Smooth muscle cell (in vitro differentiated cells): Measurements from ENCODE around the gene MTERF1. TPM values are rescaled to one million over a fixed set of nuclear protein-coding genes. Genes with fewer than 3 reads are reported as not detected.

Experiments used
- DNase-seq: peaks from one replicate; lab custom pipeline; 2025; ENCODE audit not compliant: unreplicated experiment; lab: John Stamatoyannopoulos, UW
- H2AFZ ChIP-seq: fragments of 200-600 bp; sonication (generic); 2 replicates; pipeline ENCODE4 v1.6.0; 2016; ENCODE audit warnings: antibody characterized with exemption, low read depth, mild to moderate bottlenecking
- H3F3A ChIP-seq: fragments of 200-600 bp; sonication (generic); 2 replicates; pipeline ENCODE4 v1.6.0; 2017; ENCODE audit warnings: antibody characterized with exemption, low read depth
- H3K27ac ChIP-seq: fragments of 200-600 bp; sonication (generic); 2 replicates; pipeline ENCODE4 v1.5.1; 2016; ENCODE audit warnings: low read depth, mild to moderate bottlenecking
- H3K27me3 ChIP-seq: fragments of 200-600 bp; sonication (generic); 2 replicates; pipeline ENCODE4 v1.6.1; 2016; ENCODE audit warnings: low read depth, mild to moderate bottlenecking
- H3K36me3 ChIP-seq: fragments of 200-600 bp; sonication (generic); 2 replicates; pipeline ENCODE4 v1.5.1; 2016; ENCODE audit warnings: low read depth
- H3K4me1 ChIP-seq: fragments of 200-600 bp; sonication (generic); 2 replicates; pipeline ENCODE4 v1.5.1; 2016; ENCODE audit warnings: low read depth
- H3K4me2 ChIP-seq: fragments of 200-600 bp; sonication (generic); 2 replicates; pipeline ENCODE4 v1.6.0; 2016; ENCODE audit warnings: mild to moderate bottlenecking
- H3K4me3 ChIP-seq: fragments of 200-600 bp; sonication (generic); 2 replicates; pipeline ENCODE4 v1.5.1; 2016; ENCODE audit warnings: mild to moderate bottlenecking
- H3K79me2 ChIP-seq: fragments of 200-600 bp; sonication (generic); 2 replicates; pipeline ENCODE4 v1.6.0; 2016; ENCODE audit warnings: low read depth, mild to moderate bottlenecking
- H3K9ac ChIP-seq: fragments of 200-600 bp; sonication (generic); 2 replicates; pipeline ENCODE4 v1.6.0; 2016; ENCODE audit warnings: low read depth
- H3K9me3 ChIP-seq: fragments of 200-600 bp; sonication (generic); replicated peaks from 2 replicates; pipeline ENCODE4 v1.5.1; 2016; ENCODE audit warnings: low read depth
- H4K20me1 ChIP-seq: fragments of 200-600 bp; sonication (generic); 2 replicates; pipeline ENCODE4 v1.6.0; 2016; ENCODE audit warnings: low read depth
- WGBS: methylation state at CpG from one replicate; pipeline ENCODE4 v1.1.7; 2016; ENCODE audit warnings: low lambda C conversion rate; 5-methylcytosine and 5-hydroxymethylcytosine counted together
- polyA plus RNA-seq: library from polyadenylated mRNA; unstranded; fragments of >200 nt; fragmentation: Nextera tagmentation; extraction: Ambion mirVana; gene quantifications from 2 replicates; pipeline ENCODE4 v1.2.1, GENCODE V29; 2016
- total RNA-seq: library from RNA; depleted of rRNA; stranded (reverse); fragments of >200 nt; gene quantifications from 2 replicates; pipeline ENCODE4 v1.2.3, GENCODE V29; 2014
- TF ChIP-seq, protein P1 (sequence below): fragments of 200-600 bp; sonication (generic); IDR thresholded peaks from 2 replicates; pipeline ENCODE4 v1.5.1; 2017; ENCODE audit warnings: borderline replicate concordance, mild to moderate bottlenecking, antibody characterized with exemption; ENCODE audit not compliant: insufficient read depth, poor library complexity, severe bottlenecking

Gene MTERF1
- total and polyA plus RNA-seq, 2 experiments from 2014 or later = 6.1 to 8.9 TPM

DNA sequence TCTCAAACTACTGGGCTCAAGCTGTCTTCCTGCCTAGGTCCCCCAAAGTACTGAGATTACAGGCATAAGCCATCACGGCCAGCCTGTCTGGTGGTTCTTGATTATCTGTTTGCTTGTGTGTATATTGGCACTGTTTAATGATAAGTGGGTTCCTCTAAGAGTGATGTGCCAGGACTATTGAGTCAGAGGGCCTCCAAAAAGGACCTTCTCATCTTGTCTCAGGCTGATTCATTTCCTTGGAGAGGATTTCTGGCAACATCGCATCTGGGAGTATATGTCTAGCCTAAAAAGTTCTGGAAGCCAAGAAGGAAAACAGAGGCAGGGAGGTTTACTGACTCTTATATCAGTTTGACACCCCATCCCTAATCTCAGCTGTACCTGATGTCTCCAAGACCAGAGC lies 33.1 kb upstream of the MTERF1 start:
- H3K36me3 ChIP-seq = no peaks in the 10 kb centered on the region
- H4K20me1 ChIP-seq = no peaks in the 10 kb centered on the region
- no peaks in the 10 kb centered on the region for H3K79me2 ChIP-seq
- H3K27me3 ChIP-seq = no peaks in the 10 kb centered on the region
- DNase-seq = no peak
- H3K27ac ChIP-seq = no peak overlapping the region
- H3K4me1 ChIP-seq = no peaks in the 10 kb centered on the region
- no peak overlapping the region for H3K4me3 ChIP-seq
- no peaks in the 10 kb centered on the region for H3K9me3 ChIP-seq
- no peak overlapping the region for H2AFZ ChIP-seq
- 71% methylated on average over 2 of the region's 2 CpGs for WGBS
- no peak overlapping the region for H3K4me2 ChIP-seq
- no peak overlapping the region for H3K9ac ChIP-seq
- TF ChIP-seq, protein P1, sequence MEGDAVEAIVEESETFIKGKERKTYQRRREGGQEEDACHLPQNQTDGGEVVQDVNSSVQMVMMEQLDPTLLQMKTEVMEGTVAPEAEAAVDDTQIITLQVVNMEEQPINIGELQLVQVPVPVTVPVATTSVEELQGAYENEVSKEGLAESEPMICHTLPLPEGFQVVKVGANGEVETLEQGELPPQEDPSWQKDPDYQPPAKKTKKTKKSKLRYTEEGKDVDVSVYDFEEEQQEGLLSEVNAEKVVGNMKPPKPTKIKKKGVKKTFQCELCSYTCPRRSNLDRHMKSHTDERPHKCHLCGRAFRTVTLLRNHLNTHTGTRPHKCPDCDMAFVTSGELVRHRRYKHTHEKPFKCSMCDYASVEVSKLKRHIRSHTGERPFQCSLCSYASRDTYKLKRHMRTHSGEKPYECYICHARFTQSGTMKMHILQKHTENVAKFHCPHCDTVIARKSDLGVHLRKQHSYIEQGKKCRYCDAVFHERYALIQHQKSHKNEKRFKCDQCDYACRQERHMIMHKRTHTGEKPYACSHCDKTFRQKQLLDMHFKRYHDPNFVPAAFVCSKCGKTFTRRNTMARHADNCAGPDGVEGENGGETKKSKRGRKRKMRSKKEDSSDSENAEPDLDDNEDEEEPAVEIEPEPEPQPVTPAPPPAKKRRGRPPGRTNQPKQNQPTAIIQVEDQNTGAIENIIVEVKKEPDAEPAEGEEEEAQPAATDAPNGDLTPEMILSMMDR = no peak
- no peaks in the 10 kb centered on the region for H3F3A ChIP-seq

DNA sequence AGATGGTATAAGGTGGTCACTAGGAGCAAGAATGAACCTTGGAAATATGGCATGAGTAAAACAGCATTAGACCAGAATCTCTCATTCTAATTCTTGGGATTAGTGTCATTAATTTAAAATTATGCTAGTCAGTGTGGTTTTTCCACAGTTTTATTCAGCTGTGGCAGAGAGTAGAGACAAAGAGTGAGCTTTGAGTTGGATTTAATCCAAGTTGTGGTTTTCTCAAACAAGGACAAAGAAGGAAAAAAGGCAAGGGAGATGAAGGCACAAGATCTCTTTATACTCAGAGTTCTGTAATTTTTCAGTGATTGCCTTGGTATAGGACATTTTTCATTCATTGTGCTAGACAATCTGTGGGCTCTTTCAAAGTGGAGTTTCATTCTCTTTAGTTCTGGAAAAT lies 32.0 kb upstream of the MTERF1 start:
- H3K27me3 ChIP-seq = no peaks in the 10 kb centered on the region
- H4K20me1 ChIP-seq = no peaks in the 10 kb centered on the region
- H3F3A ChIP-seq = no peaks in the 10 kb centered on the region
- DNase-seq = no peak
- no peaks in the 10 kb centered on the region for H3K36me3 ChIP-seq
- H3K4me3 ChIP-seq = no peak overlapping the region
- no peak overlapping the region for H3K4me2 ChIP-seq
- H3K4me1 ChIP-seq = no peaks in the 10 kb centered on the region
- H3K79me2 ChIP-seq = no peaks in the 10 kb centered on the region
- H3K9me3 ChIP-seq = no peaks in the 10 kb centered on the region
- no peak overlapping the region for H3K9ac ChIP-seq
- H3K27ac ChIP-seq = no peak overlapping the region
- TF ChIP-seq, protein P1 = no peak
- no peak overlapping the region for H2AFZ ChIP-seq

- Histone ChIP-seq H3K4me2 (no peak overlapping the region), H3F3A (no peaks in the 10 kb centered on the region), H3K36me3 (no peaks in the 10 kb centered on the region), H3K4me3 (no peak overlapping the region), H3K27me3 (no peaks in the 10 kb centered on the region), H3K27ac (no peak overlapping the region), H4K20me1 (no peaks in the 10 kb centered on the region), H3K4me1 (no peaks in the 10 kb centered on the region), H3K79me2 (no peaks in the 10 kb centered on the region), H3K9me3 (no peaks in the 10 kb centered on the region), H2AFZ (no peak overlapping the region), H3K9ac (no peak overlapping the region)
- no peak for DNase-seq
- 95% methylated on average over 4 of the region's 4 CpGs for WGBS
- TF ChIP-seq, protein P1 = no peak
Observed at GRCh38 chr7:91911121-91911520, 30.6 kb upstream of the MTERF1 start.

- TF ChIP-seq, protein P1 = no peak
- Histone ChIP-seq H3K4me2 (no peak overlapping the region), H3K79me2 (no peaks in the 10 kb centered on the region), H3F3A (no peaks in the 10 kb centered on the region), H2AFZ (no peak overlapping the region), H3K4me1 (no peaks in the 10 kb centered on the region), H3K36me3 (no peaks in the 10 kb centered on the region), H3K27me3 (no peaks in the 10 kb centered on the region), H3K4me3 (no peak overlapping the region), H4K20me1 (no peaks in the 10 kb centered on the region), H3K27ac (no peak overlapping the region), H3K9me3 (no peaks in the 10 kb centered on the region), H3K9ac (no peak overlapping the region)
- no peak for DNase-seq
- WGBS = 82% methylated on average over 1 of the region's 1 CpG
Observed at GRCh38 chr7:91910171-91910570, 29.7 kb upstream of the MTERF1 start.
